ENCODE data around the gene ATG7.

ATG7 gene

DNA sequence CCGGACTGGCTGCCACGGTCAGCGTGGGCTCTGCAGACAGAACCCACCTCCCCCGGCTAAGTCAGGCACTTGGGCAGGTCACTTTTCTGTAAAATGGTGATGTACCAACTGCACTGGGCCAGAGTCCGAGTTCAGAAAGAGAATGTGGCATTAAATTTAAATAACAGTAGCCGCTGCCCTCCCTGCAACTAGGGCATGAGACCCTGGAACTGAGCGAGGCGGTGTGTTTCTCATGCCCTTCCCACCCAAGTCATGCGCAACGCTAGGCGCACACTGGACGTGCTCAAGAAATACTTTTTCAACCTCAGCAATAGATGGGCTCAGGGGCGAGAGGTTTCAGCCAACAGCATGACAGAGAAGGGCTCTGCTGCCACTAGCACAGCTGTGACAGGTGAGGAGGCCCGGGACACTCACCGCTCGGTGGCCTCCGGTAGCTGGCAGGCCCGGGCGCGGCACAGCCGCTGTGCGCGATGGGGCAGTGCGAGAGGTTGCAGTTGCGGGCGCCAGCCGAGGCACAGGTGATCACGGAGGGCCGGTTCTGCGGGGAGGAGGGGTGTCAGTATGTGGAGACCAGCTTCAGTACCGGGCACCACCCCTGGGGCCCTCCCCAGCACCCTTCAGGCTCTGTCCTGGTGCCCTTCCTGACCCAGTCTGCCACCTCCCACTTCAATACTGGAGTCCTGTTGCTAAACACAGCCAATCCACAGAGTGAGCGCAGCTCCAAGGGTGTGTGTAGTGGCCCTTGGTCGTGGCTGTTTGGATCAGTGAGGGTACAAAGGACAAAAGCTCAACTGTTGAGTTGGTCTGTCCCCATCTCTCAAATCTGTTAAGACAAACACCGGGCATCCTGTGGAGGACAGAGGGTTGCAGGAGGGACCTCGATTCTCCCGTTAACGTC, 287.0 kb downstream of the ATG7 start:
- H3K4me2 ChIP-seq (ENCODE audit: insufficient read depth, low read length) = no peak overlapping the region

DNA sequence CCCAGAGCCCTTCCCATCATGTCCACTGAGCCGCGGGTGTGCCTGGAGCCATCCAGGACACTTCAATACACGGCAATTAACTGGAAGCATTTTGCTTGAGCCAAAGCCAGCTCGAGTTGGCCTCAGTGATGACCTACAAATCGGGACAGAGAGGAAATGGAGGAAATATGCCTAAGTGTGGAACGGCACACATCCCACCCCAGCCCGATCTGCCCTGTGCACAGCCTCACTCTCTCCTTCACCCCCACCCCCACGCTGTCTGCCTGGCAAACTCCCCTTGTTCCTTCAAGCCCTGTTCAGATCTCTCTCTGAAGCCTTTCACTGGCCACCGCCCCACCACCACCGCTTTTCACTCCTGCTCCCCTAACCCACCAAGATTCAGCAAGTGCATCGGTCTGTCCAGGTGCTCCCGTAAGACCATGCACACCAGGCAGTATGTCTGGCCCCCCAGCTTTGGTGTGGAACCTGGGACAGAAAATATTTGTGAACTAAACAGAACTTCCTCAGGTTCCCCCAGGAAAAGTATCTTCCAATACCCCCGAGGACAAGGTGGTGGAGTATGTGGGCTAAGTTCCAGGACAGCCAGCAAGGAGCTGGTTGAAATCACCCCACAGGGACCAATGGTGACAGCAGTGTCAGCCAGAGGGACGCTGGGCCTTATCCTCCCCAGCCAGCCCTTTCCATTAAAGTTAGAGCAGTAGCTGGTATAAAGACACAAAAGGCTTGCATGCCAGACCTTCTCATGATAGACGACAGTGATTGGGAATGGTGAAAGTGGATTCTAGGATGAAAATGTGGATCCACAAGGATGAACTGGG, 287.8 kb downstream of the ATG7 start:
- no peak for ATAC-seq (ENCODE audit: insufficient read depth, low read depth)
- Histone ChIP-seq H3K9ac (ENCODE audit: low read depth, low read length) (no peak overlapping the region), H4K20me1 (ENCODE audit: insufficient read depth, low read length) (peaks cover 94% of the 10 kb centered on the region), H3K27me3 (ENCODE audit: insufficient read depth, low read length, poor library complexity) (no peaks in the 10 kb centered on the region), H3K9me3 (ENCODE audit: insufficient read depth, low read length, severe bottlenecking) (no peaks in the 10 kb centered on the region), H3K27ac (ENCODE audit: low read length) (no peak overlapping the region), H3K4me2 (ENCODE audit: insufficient read depth, low read length) (no peak overlapping the region), H2AFZ (ENCODE audit: low read depth, low read length) (no peak overlapping the region), H3K4me3 (ENCODE audit: low read depth in 1 of 2, low read length in 2 of 2) (no peak overlapping the region), H3K79me2 (ENCODE audit: insufficient read depth, low read length) (peaks cover 74% of the 10 kb centered on the region), H3K4me1 (ENCODE audit: insufficient read depth, low read length) (no peaks in the 10 kb centered on the region), H3K36me3 (ENCODE audit: insufficient read depth, low read length) (peaks cover 99% of the 10 kb centered on the region)
- no peak for DNase-seq
- no peak for TF ChIP-seq EZH2 (IDR thresholded peaks at IDR 0.05; ENCODE audit: borderline replicate concordance, low read depth, low read length, severe bottlenecking)
- TF ChIP-seq, protein P1, sequence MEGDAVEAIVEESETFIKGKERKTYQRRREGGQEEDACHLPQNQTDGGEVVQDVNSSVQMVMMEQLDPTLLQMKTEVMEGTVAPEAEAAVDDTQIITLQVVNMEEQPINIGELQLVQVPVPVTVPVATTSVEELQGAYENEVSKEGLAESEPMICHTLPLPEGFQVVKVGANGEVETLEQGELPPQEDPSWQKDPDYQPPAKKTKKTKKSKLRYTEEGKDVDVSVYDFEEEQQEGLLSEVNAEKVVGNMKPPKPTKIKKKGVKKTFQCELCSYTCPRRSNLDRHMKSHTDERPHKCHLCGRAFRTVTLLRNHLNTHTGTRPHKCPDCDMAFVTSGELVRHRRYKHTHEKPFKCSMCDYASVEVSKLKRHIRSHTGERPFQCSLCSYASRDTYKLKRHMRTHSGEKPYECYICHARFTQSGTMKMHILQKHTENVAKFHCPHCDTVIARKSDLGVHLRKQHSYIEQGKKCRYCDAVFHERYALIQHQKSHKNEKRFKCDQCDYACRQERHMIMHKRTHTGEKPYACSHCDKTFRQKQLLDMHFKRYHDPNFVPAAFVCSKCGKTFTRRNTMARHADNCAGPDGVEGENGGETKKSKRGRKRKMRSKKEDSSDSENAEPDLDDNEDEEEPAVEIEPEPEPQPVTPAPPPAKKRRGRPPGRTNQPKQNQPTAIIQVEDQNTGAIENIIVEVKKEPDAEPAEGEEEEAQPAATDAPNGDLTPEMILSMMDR (IDR thresholded peaks at IDR 0.05; ENCODE audit: borderline replicate concordance, extremely low read depth, low read length, poor library complexity, severe bottlenecking) = no peak

More for the DNA sequence above, 287.0 kb downstream of the ATG7 start:
- DNase-seq (no peak), ATAC-seq (ENCODE audit: insufficient read depth, low read depth) (peak; percentile 13; the same call in 1 of the 3 replicates)
- H3K9ac ChIP-seq (ENCODE audit: low read depth, low read length) = no peak overlapping the region
- H3K36me3 ChIP-seq (ENCODE audit: insufficient read depth, low read length) = peaks cover 99% of the 10 kb centered on the region
- H3K9me3 ChIP-seq (ENCODE audit: insufficient read depth, low read length, severe bottlenecking) = no peaks in the 10 kb centered on the region
- no peak for TF ChIP-seq EZH2 (IDR thresholded peaks at IDR 0.05; ENCODE audit: borderline replicate concordance, low read depth, low read length, severe bottlenecking)
- TF ChIP-seq, protein P1 (IDR thresholded peaks at IDR 0.05; ENCODE audit: borderline replicate concordance, extremely low read depth, low read length, poor library complexity, severe bottlenecking) = no peak
- H3K27me3 ChIP-seq (ENCODE audit: insufficient read depth, low read length, poor library complexity) = no peaks in the 10 kb centered on the region
- no peak overlapping the region for H2AFZ ChIP-seq (ENCODE audit: low read depth, low read length)
- H3K4me1 ChIP-seq (ENCODE audit: insufficient read depth, low read length) = no peaks in the 10 kb centered on the region
- peaks cover 66% of the 10 kb centered on the region for H3K79me2 ChIP-seq (ENCODE audit: insufficient read depth, low read length)
- peaks cover 95% of the 10 kb centered on the region for H4K20me1 ChIP-seq (ENCODE audit: insufficient read depth, low read length)
- H3K27ac ChIP-seq (ENCODE audit: low read length) = no peak overlapping the region
- H3K4me3 ChIP-seq (ENCODE audit: low read depth in 1 of 2, low read length in 2 of 2) = no peak overlapping the region

DNA sequence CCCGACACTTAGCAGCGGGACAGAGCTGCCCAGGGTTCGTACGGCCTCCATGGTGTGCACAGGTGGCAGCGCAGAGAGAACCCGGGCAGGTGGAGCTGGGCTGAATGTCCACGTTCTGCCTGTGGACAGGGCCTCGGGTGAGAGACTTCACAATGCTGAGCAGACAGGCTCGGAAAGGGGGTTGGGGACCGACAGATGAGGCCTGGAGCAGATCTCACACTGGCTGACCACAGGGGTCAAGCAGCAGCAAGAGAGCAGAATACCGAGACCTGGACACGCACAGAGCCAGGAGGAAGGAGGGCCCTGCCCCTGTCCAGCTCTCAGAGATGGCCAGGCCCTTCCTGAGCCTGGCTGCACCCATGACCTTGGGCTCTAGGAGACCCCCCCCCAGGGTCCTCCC, 288.5 kb downstream of the ATG7 start:
- no peaks in the 10 kb centered on the region for H3K4me1 ChIP-seq (ENCODE audit: insufficient read depth, low read length)
- H4K20me1 ChIP-seq (ENCODE audit: insufficient read depth, low read length) = peaks cover 94% of the 10 kb centered on the region
- no peak overlapping the region for H2AFZ ChIP-seq (ENCODE audit: low read depth, low read length)
- no peaks in the 10 kb centered on the region for H3K27me3 ChIP-seq (ENCODE audit: insufficient read depth, low read length, poor library complexity)
- H3K9ac ChIP-seq (ENCODE audit: low read depth, low read length) = no peak overlapping the region
- TF ChIP-seq, protein P1 (IDR thresholded peaks at IDR 0.05; ENCODE audit: borderline replicate concordance, extremely low read depth, low read length, poor library complexity, severe bottlenecking) = no peak
- TF ChIP-seq EZH2 (IDR thresholded peaks at IDR 0.05; ENCODE audit: borderline replicate concordance, low read depth, low read length, severe bottlenecking) = no peak
- H3K4me2 ChIP-seq (ENCODE audit: insufficient read depth, low read length) = no peak overlapping the region
- H3K36me3 ChIP-seq (ENCODE audit: insufficient read depth, low read length) = peaks cover 99% of the 10 kb centered on the region
- no peak overlapping the region for H3K4me3 ChIP-seq (ENCODE audit: low read depth in 1 of 2, low read length in 2 of 2)
- H3K27ac ChIP-seq (ENCODE audit: low read length) = no peak overlapping the region
- ATAC-seq (ENCODE audit: insufficient read depth, low read depth) (no peak), DNase-seq (no peak)
- H3K79me2 ChIP-seq (ENCODE audit: insufficient read depth, low read length) = peaks cover 81% of the 10 kb centered on the region
- H3K9me3 ChIP-seq (ENCODE audit: insufficient read depth, low read length, severe bottlenecking) = no peaks in the 10 kb centered on the region
